CD4-positive, alpha-beta T cell (primary cell): Measurements from ENCODE around the gene VTCN1. TPM values are rescaled to one million over a fixed set of nuclear protein-coding genes. Genes with fewer than 3 reads are reported as not detected.

Source experiments
- ATAC-seq: fragments of 200-7000 bp; cut with Tn5 transposase; one replicate; pipeline ENCODE4 v1.10.0; 2022; ENCODE audit warnings: mild to moderate bottlenecking; ENCODE audit not compliant: poor library complexity
- CTCF ChIA-PET: fragments of 350-600 bp; sonication (Branson Sonifier 250); formaldehyde crosslinking; loops from one replicate; lab custom pipeline; 2021; ENCODE audit warnings: antibody characterized with exemption, inconsistent platforms; lab: Charles Lee
- POLR2A ChIA-PET: fragments of 350-600 bp; sonication (Branson Sonifier 250); formaldehyde crosslinking; loops from one replicate; lab custom pipeline; 2021; ENCODE audit warnings: antibody characterized with exemption, inconsistent platforms; lab: Charles Lee
- DNase-seq, 14 experiments: peaks; one replicate each; pipeline ENCODE4 v3.0.0-alpha.2; 2013 to 2020; ENCODE audit warnings: mixed read lengths in 2 of 14
- H3K27ac ChIP-seq, 2 donors: one replicate each; pipeline versions ENCODE4 v1.5.1 to v1.7.0; 2013; ENCODE audit warnings: low read length in 2 of 2, low read depth in 1 of 2, mild to moderate bottlenecking in 1 of 2
- H3K27me3 ChIP-seq, 2 experiments: 1 replicate in 1 of 2; 2 replicates in 1 of 2; pipeline versions ENCODE4 v1.6.1 to v1.7.0; 2013; ENCODE audit warnings: low read length in 2 of 2, control low read depth in 1 of 2, mild to moderate bottlenecking in 1 of 2, moderate library complexity in 1 of 2; ENCODE audit not compliant: insufficient read depth in 2 of 2, control insufficient read depth in 1 of 2
- H3K36me3 ChIP-seq: one replicate; pipeline ENCODE4 v1.6.1; 2013; ENCODE audit warnings: low read length, control low read depth; ENCODE audit not compliant: insufficient read depth
- H3K4me1 ChIP-seq: one replicate; pipeline ENCODE4 v1.6.1; 2013; ENCODE audit warnings: low read length, control low read depth; ENCODE audit not compliant: insufficient read depth
- H3K4me3 ChIP-seq: one replicate; pipeline ENCODE4 v1.5.1; 2013; ENCODE audit warnings: mild to moderate bottlenecking, low read length, moderate library complexity
- H3K9me3 ChIP-seq, 2 experiments: 1 replicate in 1 of 2; 2 replicates in 1 of 2; pipeline versions ENCODE4 v1.6.1 to v1.7.0; 2013; ENCODE audit warnings: low read length in 2 of 2, mild to moderate bottlenecking in 2 of 2, control low read depth in 1 of 2, moderate library complexity in 1 of 2; ENCODE audit not compliant: control insufficient read depth in 1 of 2, insufficient read depth in 1 of 2
- H3K27ac Mint-ChIP-seq: one replicate; pipeline ENCODE4 v1.8.0; 2020; ENCODE audit warnings: mixed read lengths
- H3K27me3 Mint-ChIP-seq: one replicate; pipeline ENCODE4 v1.8.0; 2021; ENCODE audit warnings: mixed read lengths
- H3K36me3 Mint-ChIP-seq: one replicate; pipeline ENCODE4 v1.8.0; 2021; ENCODE audit warnings: low read depth, mixed read lengths
- H3K4me1 Mint-ChIP-seq: one replicate; pipeline ENCODE4 v1.8.0; 2021; ENCODE audit warnings: low read depth, mixed read lengths
- H3K4me3 Mint-ChIP-seq: one replicate; pipeline ENCODE4 v1.8.0; 2020; ENCODE audit warnings: mild to moderate bottlenecking, mixed read lengths
- H3K9me3 Mint-ChIP-seq: one replicate; pipeline ENCODE4 v1.8.0; 2020; ENCODE audit warnings: mixed read lengths
- intact Hi-C, 2 experiments: fragments of 100-400 bp; cut with DNase I in 1 of 2; cut with micrococcal nuclease in 1 of 2; formaldehyde crosslinking; loops; one replicate each; pipeline versions ENCODE4 v1.15.1 to v1.9.0; 2023 to 2025; cut with DNase I, micrococcal nuclease
- total RNA-seq, 174 experiments: library from RNA in 2 of 174; stranded (reverse) in 2 of 174; gene quantifications; one replicate each; pipeline ENCODE4 v1.2.3 and lab custom pipeline; 2021 to 2026
- TF ChIP-seq, protein P1 (sequence below): fragments of 200-600 bp; IDR thresholded peaks from one replicate; pipeline ENCODE4 v1.8.0; 2022; ENCODE audit warnings: antibody characterized with exemption, mild to moderate bottlenecking

The VTCN1 gene
- total RNA-seq, 2 experiments from 2014 or later = not detected

DNA sequence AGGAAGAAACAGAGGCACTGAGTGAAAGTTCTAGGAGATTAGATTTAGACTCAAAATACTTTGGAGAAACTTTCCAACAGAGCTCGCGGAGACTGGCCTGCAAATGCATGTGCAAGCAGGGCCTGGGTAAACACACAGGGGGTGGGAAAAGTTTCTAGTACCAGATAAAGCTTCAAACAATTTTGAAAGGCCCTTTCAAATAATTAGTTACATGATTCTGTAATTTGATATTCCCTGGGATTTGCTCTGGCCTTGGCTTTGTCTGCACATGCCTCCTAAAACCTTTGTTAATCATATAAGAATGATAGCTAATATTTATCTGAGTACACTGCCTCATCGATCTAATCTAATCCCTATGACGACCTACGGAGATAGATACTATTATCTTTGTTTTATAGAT is 31.3 kb downstream of the VTCN1 start:
- H3K27me3 Mint-ChIP-seq = no peaks in the 10 kb centered on the region
- ChIA-PET CTCF (no interaction called here), POLR2A (no interaction called here)
- no peaks in the 10 kb centered on the region for H3K9me3 ChIP-seq
- no peaks in the 10 kb centered on the region for H3K27me3 ChIP-seq
- H3K27ac ChIP-seq = no peak overlapping the region
- no peaks in the 10 kb centered on the region for H3K36me3 Mint-ChIP-seq
- no peak overlapping the region for H3K27ac Mint-ChIP-seq
- no peaks in the 10 kb centered on the region for H3K9me3 Mint-ChIP-seq
- no peak overlapping the region for H3K4me3 ChIP-seq
- DNase-seq (no peak), ATAC-seq (no peak)
- no peaks in the 10 kb centered on the region for H3K4me1 Mint-ChIP-seq
- no peaks in the 10 kb centered on the region for H3K36me3 ChIP-seq
- intact Hi-C loops = no loop called here
- H3K4me3 Mint-ChIP-seq = no peak overlapping the region
- TF ChIP-seq, protein P1, sequence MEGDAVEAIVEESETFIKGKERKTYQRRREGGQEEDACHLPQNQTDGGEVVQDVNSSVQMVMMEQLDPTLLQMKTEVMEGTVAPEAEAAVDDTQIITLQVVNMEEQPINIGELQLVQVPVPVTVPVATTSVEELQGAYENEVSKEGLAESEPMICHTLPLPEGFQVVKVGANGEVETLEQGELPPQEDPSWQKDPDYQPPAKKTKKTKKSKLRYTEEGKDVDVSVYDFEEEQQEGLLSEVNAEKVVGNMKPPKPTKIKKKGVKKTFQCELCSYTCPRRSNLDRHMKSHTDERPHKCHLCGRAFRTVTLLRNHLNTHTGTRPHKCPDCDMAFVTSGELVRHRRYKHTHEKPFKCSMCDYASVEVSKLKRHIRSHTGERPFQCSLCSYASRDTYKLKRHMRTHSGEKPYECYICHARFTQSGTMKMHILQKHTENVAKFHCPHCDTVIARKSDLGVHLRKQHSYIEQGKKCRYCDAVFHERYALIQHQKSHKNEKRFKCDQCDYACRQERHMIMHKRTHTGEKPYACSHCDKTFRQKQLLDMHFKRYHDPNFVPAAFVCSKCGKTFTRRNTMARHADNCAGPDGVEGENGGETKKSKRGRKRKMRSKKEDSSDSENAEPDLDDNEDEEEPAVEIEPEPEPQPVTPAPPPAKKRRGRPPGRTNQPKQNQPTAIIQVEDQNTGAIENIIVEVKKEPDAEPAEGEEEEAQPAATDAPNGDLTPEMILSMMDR = no peak
- H3K4me1 ChIP-seq = no peaks in the 10 kb centered on the region

DNA sequence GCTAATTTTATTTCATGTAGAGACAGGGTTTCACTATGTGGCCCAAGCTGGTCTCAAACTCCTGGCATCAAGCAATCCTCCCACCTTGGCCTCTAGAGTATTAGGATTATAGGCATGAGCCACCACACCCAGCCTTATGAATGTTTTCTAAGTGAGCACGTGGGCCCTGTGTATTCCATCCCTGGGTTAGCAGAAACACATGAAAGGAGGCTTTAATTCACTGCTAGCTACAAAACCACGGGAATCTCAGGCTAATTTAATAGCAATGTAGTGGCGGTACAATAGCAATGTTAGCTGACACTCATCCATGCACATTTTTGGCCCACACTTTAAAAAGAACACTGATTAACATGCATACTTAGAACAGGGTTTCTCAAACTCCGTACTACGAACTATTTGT is 32.0 kb downstream of the VTCN1 start:
- Histone ChIP-seq H3K4me1 (no peaks in the 10 kb centered on the region), H3K9me3 (no peaks in the 10 kb centered on the region), H3K27me3 (no peaks in the 10 kb centered on the region), H3K36me3 (no peaks in the 10 kb centered on the region), H3K4me3 (no peak overlapping the region), H3K27ac (no peak overlapping the region)
- TF ChIP-seq, protein P1 = no peak
- Mint-ChIP-seq H3K4me3 (no peak overlapping the region), H3K4me1 (no peaks in the 10 kb centered on the region), H3K36me3 (no peaks in the 10 kb centered on the region), H3K9me3 (no peaks in the 10 kb centered on the region), H3K27ac (no peak overlapping the region), H3K27me3 (no peaks in the 10 kb centered on the region)
- no peak for ATAC-seq
- DNase-seq = no peak
- intact Hi-C loops = no loop called here
- CTCF ChIA-PET = no interaction called here
- POLR2A ChIA-PET = no interaction called here

DNA sequence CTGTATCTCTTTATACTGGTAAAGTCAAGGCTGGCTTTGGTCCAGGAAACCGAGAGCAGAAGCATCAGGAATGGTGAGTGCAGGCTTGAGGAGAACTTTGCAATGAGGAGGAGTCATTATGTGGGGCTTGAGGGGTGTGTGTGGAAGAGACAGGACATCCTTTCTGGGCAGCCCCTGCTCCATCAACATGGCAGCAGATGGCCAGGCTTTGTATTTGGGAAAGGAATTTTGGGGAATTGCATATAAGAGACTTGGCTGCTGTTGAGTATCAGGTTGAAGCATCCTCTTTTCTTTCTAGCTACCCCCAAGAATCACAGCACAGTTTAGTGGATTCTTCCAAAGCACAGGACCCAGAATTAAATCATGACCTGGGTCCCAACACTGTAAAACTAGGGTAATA is 33.4 kb downstream of the VTCN1 start:
- H3K36me3 ChIP-seq = no peaks in the 10 kb centered on the region
- no peaks in the 10 kb centered on the region for H3K27me3 ChIP-seq
- H3K9me3 ChIP-seq = no peaks in the 10 kb centered on the region
- Mint-ChIP-seq H3K4me1 (no peaks in the 10 kb centered on the region), H3K27me3 (no peaks in the 10 kb centered on the region), H3K4me3 (no peak overlapping the region), H3K36me3 (no peaks in the 10 kb centered on the region), H3K27ac (no peak overlapping the region), H3K9me3 (no peaks in the 10 kb centered on the region)
- DNase-seq (no peak), ATAC-seq (no peak)
- TF ChIP-seq, protein P1 = no peak
- no peaks in the 10 kb centered on the region for H3K4me1 ChIP-seq
- no peak overlapping the region for H3K27ac ChIP-seq
- intact Hi-C loops = no loop called here
- POLR2A ChIA-PET = no interaction called here
- no peak overlapping the region for H3K4me3 ChIP-seq
- CTCF ChIA-PET = no interaction called here
